GM12878 (cell line): ENCODE measurements around the gene TUBB. TPM values are rescaled to one million over a fixed set of nuclear protein-coding genes. Genes with fewer than 3 reads are reported as not detected.

Source experiments
- ATAC-seq: fragments of 200-7000 bp; cut with Tn5 transposase; 3 replicates; pipeline ENCODE4 v1.9.1; 2020; ENCODE audit warnings: mild to moderate bottlenecking, moderate library complexity
- BruUV-seq: library from RNA; stranded (reverse); fragments of 400-500 nt; replicated peaks from 2 replicates; lab custom pipeline; 2021; lab: Mats Ljungman, UMichigan
- CTCF ChIA-PET: fragments of 300-600 bp; sonication (Branson Sonifier 250); formaldehyde crosslinking; extraction: SDS; loops from one replicate; lab custom pipeline; 2021; ENCODE audit warnings: inconsistent platforms; lab: Yijun Ruan, JAX
- POLR2A ChIA-PET: fragments of 350-600 bp; formaldehyde crosslinking; extraction: SDS; loops from one replicate; lab custom pipeline; 2021; ENCODE audit warnings: inconsistent platforms; lab: Charles Lee
- RAD21 ChIA-PET: fragments of 300-600 bp; sonication (Branson Sonifier 250); formaldehyde crosslinking; loops from one replicate; lab custom pipeline; 2023; ENCODE audit warnings: antibody characterized with exemption; ENCODE audit not compliant: unreplicated experiment; lab: Charles Lee
- SMC1A ChIA-PET: fragments of 300-600 bp; sonication (Branson Sonifier 250); formaldehyde crosslinking; loops from one replicate; lab custom pipeline; 2023; ENCODE audit not compliant: unreplicated experiment, uncharacterized antibody; lab: Charles Lee
- DNase-seq: peaks from one replicate; pipeline ENCODE4 v3.0.0-alpha.2; 2011; ENCODE audit warnings: low read depth, low spot score
- FAIRE-seq: peaks from 3 replicates; lab custom pipeline; 2011; peaks lifted over from hg19 to GRCh38; lab: Jason Lieb, UNC
- H2AFZ ChIP-seq: 2 replicates; pipeline ENCODE4 v1.6.0; 2011; ENCODE audit warnings: low read depth, low read length, control low read depth; ENCODE audit not compliant: control insufficient read depth
- H3K27ac ChIP-seq: 2 replicates; pipeline ENCODE4 v1.5.1; 2011; ENCODE audit warnings: control low read depth; ENCODE audit not compliant: control insufficient read depth, insufficient read depth
- H3K27me3 ChIP-seq, 2 experiments: replicated peaks in 1 of 2; 2 replicates each; pipeline versions ENCODE4 v1.6.0 to v1.6.1; 2011; ENCODE audit warnings: low read length in 1 of 2; ENCODE audit not compliant: control insufficient read depth in 2 of 2, insufficient read depth in 2 of 2
- H3K36me3 ChIP-seq, 2 experiments: 2 replicates each; pipeline ENCODE4 v1.5.1; 2011; ENCODE audit warnings: low read length in 1 of 2; ENCODE audit not compliant: control insufficient read depth in 2 of 2, insufficient read depth in 2 of 2
- H3K4me1 ChIP-seq: 2 replicates; pipeline ENCODE4 v1.6.1; 2011; ENCODE audit warnings: mild to moderate bottlenecking, low read length, moderate library complexity, mixed read lengths; ENCODE audit not compliant: control insufficient read depth, insufficient read depth
- H3K4me2 ChIP-seq: 2 replicates; pipeline ENCODE4 v1.6.0; 2011; ENCODE audit warnings: control low read depth; ENCODE audit not compliant: control insufficient read depth, insufficient read depth
- H3K4me3 ChIP-seq: fragments of 200-600 bp; sonication (generic); 2 replicates; pipeline ENCODE4 v1.5.1; 2016
- H3K79me2 ChIP-seq: 2 replicates; pipeline ENCODE4 v1.6.0; 2011; ENCODE audit warnings: low read length; ENCODE audit not compliant: control insufficient read depth, insufficient read depth
- H3K9ac ChIP-seq: 2 replicates; pipeline ENCODE4 v1.8.0; 2011; ENCODE audit warnings: low read length, control low read depth, mixed read lengths; ENCODE audit not compliant: control insufficient read depth, insufficient read depth
- H3K9me3 ChIP-seq: replicated peaks from 3 replicates; pipeline ENCODE4 v1.5.1; 2011; ENCODE audit warnings: mild to moderate bottlenecking, low read length; ENCODE audit not compliant: control insufficient read depth, insufficient read depth
- H4K20me1 ChIP-seq: 2 replicates; pipeline ENCODE4 v1.6.0; 2011; ENCODE audit not compliant: control insufficient read depth, insufficient read depth
- BACH1 ChIP-seq: fragments of 450-650 bp; IDR thresholded peaks from 2 replicates; pipeline ENCODE4 v1.6.1; 2017; ENCODE audit warnings: mild to moderate bottlenecking, borderline replicate concordance
- BCL11A ChIP-seq: IDR thresholded peaks from 2 replicates; pipeline ENCODE4 v1.6.1; 2011; ENCODE audit warnings: low read depth, low read length
- CBX3 ChIP-seq: fragments of 200-600 bp; sonication (generic); IDR thresholded peaks from 2 replicates; pipeline ENCODE4 v1.6.1; 2016; ENCODE audit warnings: low read depth, borderline replicate concordance
- CREM ChIP-seq: IDR thresholded peaks from 2 replicates; pipeline ENCODE4 v1.6.1; 2014; ENCODE audit warnings: antibody characterized with exemption, low read depth
- EP300 ChIP-seq, 2 experiments: fragments of 150-350 bp in 1 of 2; IDR thresholded peaks; 2 replicates each; pipeline ENCODE4 v1.6.1; 2011 to 2012; ENCODE audit warnings: low read depth in 2 of 2, low read length in 2 of 2, borderline replicate concordance in 1 of 2, improper control_type of control experiment in 1 of 2, inconsistent platforms in 1 of 2; ENCODE audit not compliant: control insufficient read depth in 1 of 2
- EZH2 ChIP-seq: IDR thresholded peaks from 2 replicates; pipeline ENCODE4 v1.6.1; 2012; ENCODE audit warnings: low read depth, mild to moderate bottlenecking, control low read depth, inconsistent platforms, low read length, borderline replicate concordance; ENCODE audit not compliant: control insufficient read depth
- IKZF1 ChIP-seq: fragments of 450-650 bp; conservative IDR thresholded peaks from 2 replicates; pipeline ENCODE4 v1.6.1; 2017; ENCODE audit warnings: antibody characterized with exemption, mild to moderate bottlenecking
- IKZF2 ChIP-seq, 2 experiments: fragments of 450-650 bp; IDR thresholded peaks; 2 replicates each; pipeline ENCODE4 v1.6.1; 2017; ENCODE audit warnings: mild to moderate bottlenecking in 2 of 2, moderate library complexity in 2 of 2
- NR2C1 ChIP-seq: fragments of 450-650 bp; IDR thresholded peaks from 2 replicates; pipeline ENCODE4 v1.6.1; 2017; ENCODE audit warnings: antibody characterized with exemption, mild to moderate bottlenecking, moderate library complexity
- NR2C2 ChIP-seq: IDR thresholded peaks from 2 replicates; pipeline ENCODE4 v1.6.1; 2011; ENCODE audit warnings: borderline replicate concordance, low read depth; ENCODE audit not compliant: control insufficient read depth, insufficient read length
- POLR2AphosphoS5 ChIP-seq: IDR thresholded peaks from 2 replicates; pipeline ENCODE4 v1.6.1; 2011; ENCODE audit warnings: mild to moderate bottlenecking, low read length, inconsistent platforms
- RAD51 ChIP-seq: fragments of 450-650 bp; IDR thresholded peaks from 2 replicates; pipeline ENCODE4 v1.6.1; 2016; ENCODE audit warnings: moderate library complexity, mild to moderate bottlenecking, inconsistent platforms
- SMAD5 ChIP-seq: IDR thresholded peaks from 2 replicates; pipeline ENCODE4 v1.6.1; 2016; ENCODE audit warnings: antibody characterized with exemption, low read depth
- SREBF1 ChIP-seq: IDR thresholded peaks from 2 replicates; pipeline ENCODE4 v1.6.1; 2012; ENCODE audit warnings: mild to moderate bottlenecking, low read length
- TCF3 ChIP-seq: IDR thresholded peaks from 2 replicates; pipeline ENCODE4 v1.6.1; 2012; ENCODE audit warnings: low read depth, mild to moderate bottlenecking, low read length, borderline replicate concordance; ENCODE audit not compliant: insufficient read depth
- USF2 ChIP-seq: IDR thresholded peaks from 2 replicates; pipeline ENCODE4 v1.6.1; 2011; ENCODE audit warnings: low read depth, low read length, improper control_type of control experiment, borderline replicate concordance
- WRNIP1 ChIP-seq: IDR thresholded peaks from 2 replicates; pipeline ENCODE4 v1.6.1; 2011; ENCODE audit warnings: low read depth, low read length, improper control_type of control experiment, borderline replicate concordance
- YBX1 ChIP-seq: fragments of 450-650 bp; IDR thresholded peaks from 2 replicates; pipeline ENCODE4 v1.6.1; 2016; ENCODE audit warnings: antibody characterized with exemption
- ZNF622 ChIP-seq: fragments of 450-650 bp; IDR thresholded peaks from 2 replicates; pipeline ENCODE4 v1.6.1; 2017; ENCODE audit warnings: mild to moderate bottlenecking, inconsistent platforms
- WGBS: methylation state at CpG from one replicate; pipeline ENCODE4 v1.1.6; 2016; ENCODE audit warnings: low lambda C conversion rate; ENCODE audit not compliant: insufficient replicate concordance, insufficient coverage; ENCODE audit errors: missing lambda C conversion rate; 5-methylcytosine and 5-hydroxymethylcytosine counted together
- in situ Hi-C: fragments of 300-500 bp; cut with MboI; formaldehyde crosslinking; loops from 9 replicates; pipeline ENCODE4 v1.14.3; 2018; ENCODE audit warnings: mixed read lengths
- intact Hi-C: fragments of 100-400 bp; cut with micrococcal nuclease; formaldehyde crosslinking; loops from one replicate; pipeline ENCODE4 v1.14.2; 2022; ENCODE audit not compliant: unreplicated experiment
- polyA plus RNA-seq, 11 experiments: library from polyadenylated mRNA; depleted of rRNA in 4 of 11; unstranded in 6 of 11; stranded (reverse) in 5 of 11; fragments of >200 nt; fragmentation: Nextera tagmentation in 4 of 11; fragmentation: Illumina TruSeq in 1 of 11; extraction: Ambion mirVana in 4 of 11; extraction: Trizol in 1 of 11; gene quantifications; 1 replicate in 1 of 11; 2 replicates in 10 of 11; pipeline versions ENCODE4 v1.2.1 to v1.2.3, GENCODE V29; 2011 to 2016; ENCODE audit warnings: inconsistent platforms in 2 of 11, missing spikeins in 2 of 11, low read depth in 1 of 11
- total RNA-seq, 4 experiments: library from RNA; depleted of rRNA in 3 of 4; stranded (reverse); fragments of >200 nt in 3 of 4; fragmentation: Illumina TruSeq in 1 of 4; extraction: Trizol in 1 of 4; gene quantifications; 2 replicates each; pipeline versions ENCODE4 v1.2.1 to v1.2.3, GENCODE V29; 2013 to 2021
- TF ChIP-seq, protein P1 (sequence below): IDR thresholded peaks from 2 replicates; pipeline ENCODE4 v1.6.1; 2011; ENCODE audit warnings: borderline replicate concordance, low read depth, mild to moderate bottlenecking, moderate library complexity, low read length; ENCODE audit not compliant: insufficient read depth, poor library complexity, severe bottlenecking
- TF ChIP-seq, protein P2 (sequence below): IDR thresholded peaks from 2 replicates; pipeline ENCODE4 v1.6.1; 2012; ENCODE audit warnings: low read depth, low read length, improper control_type of control experiment

The TUBB gene
- total and polyA plus RNA-seq, 10 of the 15 experiments (the other 5 are each of a cell fraction or from before 2014, with no cell fraction given): 1,039 to 3,052 (median 1,656) TPM

GRCh38 chr6:30724906-30725667 is 4.9 kb downstream of the TUBB start:
- ChIA-PET CTCF (interaction anchor here (2.2 to 22.7 kb wide), 3 partner anchors 10 to 44 kb away, joined by 5 to 487 read pairs (median 64); partner anchors contain the start of gene NRM), SMC1A (interaction anchor here (0.6 to 17.7 kb wide), 5 partner anchors 11 to 98 kb away, joined by 3 to 265 read pairs (median 6); partner anchors contain the start of gene DHX16), POLR2A (interaction anchor here (0.6 to 11.6 kb wide), 2 partner anchors 44 to 90 kb away, joined by 4 to 200 read pairs; no protein-coding TSS in a partner anchor), RAD21 (interaction anchor here (0.9 to 11.2 kb wide), 5 partner anchors 11 to 189 kb away, joined by 3 to 209 read pairs (median 10); partner anchors contain the start of gene VARS2)
- FAIRE-seq (no peak), DNase-seq (no peak), ATAC-seq (no peak)
- no peaks in the 10 kb centered on the region for H3K27me3 ChIP-seq
- H3K79me2 ChIP-seq: peaks cover 53% of the 10 kb centered on the region
- intact Hi-C loops: loop anchor here (5.0 kb wide), 1 partner anchor 362 kb away; no protein-coding TSS in a partner anchor
- H3K4me1 ChIP-seq: peaks cover 12% of the 10 kb centered on the region
- H3K4me3 ChIP-seq: peak overlapping the region; percentile 43; the same call in 1 of the 2 replicates
- 0 out of 2 replicates have a peak overlapping the region, but pooled peaks have one; percentile 0 for H3K4me2 ChIP-seq
- BruUV-seq: no TSS peak
- no peak overlapping the region for H3K27ac ChIP-seq
- no peak overlapping the region for H2AFZ ChIP-seq
- H3K36me3 ChIP-seq: peaks cover 28% of the 10 kb centered on the region in 2 experiments
- H3K9me3 ChIP-seq: no peaks in the 10 kb centered on the region
- WGBS: 13% methylated on average over 6 of the region's 6 CpGs
- in situ Hi-C loops: no loop called here
- no peak overlapping the region for H3K9ac ChIP-seq
- H4K20me1 ChIP-seq: peaks cover 10% of the 10 kb centered on the region
- no peak for TF ChIP-seq USF2
- TF ChIP-seq, protein P1, sequence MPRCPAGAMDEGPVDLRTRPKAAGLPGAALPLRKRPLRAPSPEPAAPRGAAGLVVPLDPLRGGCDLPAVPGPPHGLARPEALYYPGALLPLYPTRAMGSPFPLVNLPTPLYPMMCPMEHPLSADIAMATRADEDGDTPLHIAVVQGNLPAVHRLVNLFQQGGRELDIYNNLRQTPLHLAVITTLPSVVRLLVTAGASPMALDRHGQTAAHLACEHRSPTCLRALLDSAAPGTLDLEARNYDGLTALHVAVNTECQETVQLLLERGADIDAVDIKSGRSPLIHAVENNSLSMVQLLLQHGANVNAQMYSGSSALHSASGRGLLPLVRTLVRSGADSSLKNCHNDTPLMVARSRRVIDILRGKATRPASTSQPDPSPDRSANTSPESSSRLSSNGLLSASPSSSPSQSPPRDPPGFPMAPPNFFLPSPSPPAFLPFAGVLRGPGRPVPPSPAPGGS: peak; percentile 14
- TF ChIP-seq RAD51: no peak
- TF ChIP-seq NR2C2: no peak
- no peak for TF ChIP-seq IKZF1
- no peak for TF ChIP-seq SREBF1
- no peak for TF ChIP-seq IKZF2 (IDR thresholded peaks at IDR 0.05)
- TF ChIP-seq WRNIP1: no peak
- TF ChIP-seq TCF3: no peak
- 0 out of 2 replicates have a peak, but pooled peaks have one; percentile 53 for TF ChIP-seq BACH1
- no peak for TF ChIP-seq CREM
- no peak for TF ChIP-seq YBX1
- TF ChIP-seq EZH2: no peak
- no peak for TF ChIP-seq EP300 (IDR thresholded peaks at IDR 0.05; ENCODE audit: borderline replicate concordance in 1 of 2, control insufficient read depth in 1 of 2, low read depth in 2 of 2, low read length in 2 of 2)
- TF ChIP-seq, protein P2, sequence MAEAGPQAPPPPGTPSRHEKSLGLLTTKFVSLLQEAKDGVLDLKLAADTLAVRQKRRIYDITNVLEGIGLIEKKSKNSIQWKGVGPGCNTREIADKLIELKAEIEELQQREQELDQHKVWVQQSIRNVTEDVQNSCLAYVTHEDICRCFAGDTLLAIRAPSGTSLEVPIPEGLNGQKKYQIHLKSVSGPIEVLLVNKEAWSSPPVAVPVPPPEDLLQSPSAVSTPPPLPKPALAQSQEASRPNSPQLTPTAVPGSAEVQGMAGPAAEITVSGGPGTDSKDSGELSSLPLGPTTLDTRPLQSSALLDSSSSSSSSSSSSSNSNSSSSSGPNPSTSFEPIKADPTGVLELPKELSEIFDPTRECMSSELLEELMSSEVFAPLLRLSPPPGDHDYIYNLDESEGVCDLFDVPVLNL: no peak
- TF ChIP-seq SMAD5: peak; percentile 37; the same call in 1 of the 2 replicates
- TF ChIP-seq CBX3: no peak
- no peak for TF ChIP-seq NR2C1
- no peak for TF ChIP-seq BCL11A
- no peak for TF ChIP-seq ZNF622
- TF ChIP-seq POLR2AphosphoS5: peak; percentile 50; the same call in 1 of the 2 replicates
